K562 (cell line): ENCODE results near the gene BEST3. TPM values are rescaled to one million over a fixed set of nuclear protein-coding genes. Genes with fewer than 3 reads are reported as not detected.

Experiments used
- ATAC-seq: fragments of 200-7000 bp; cut with Tn5 transposase; 3 replicates; pipeline ENCODE4 v1.9.1; 2020; ENCODE audit warnings: moderate library complexity
- BruUV-seq: library from RNA; stranded (reverse); fragments of 400-500 nt; replicated peaks from 2 replicates; lab custom pipeline; 2021; lab: Mats Ljungman, UMichigan
- CTCF ChIA-PET: fragments of 300-600 bp; formaldehyde crosslinking; extraction: SDS; loops from one replicate; lab custom pipeline; 2021; ENCODE audit warnings: low intra/inter-chr PET ratio; lab: Yijun Ruan, JAX
- POLR2A ChIA-PET: fragments of 300-600, 350-650 bp; sonication (Branson Sonifier 250); formaldehyde crosslinking; extraction: SDS; loops from one replicate; lab custom pipeline; 2021; ENCODE audit warnings: antibody characterized with exemption, inconsistent platforms; lab: Yijun Ruan, JAX
- DNase-seq, 4 experiments: peaks; one replicate each; pipeline versions ENCODE4 v3.0.0 to v3.0.0-alpha.2; 2011 to 2018; ENCODE audit warnings: low spot score in 3 of 4, mixed read lengths in 3 of 4; ENCODE audit errors: extremely low read depth in 1 of 4
- FAIRE-seq: peaks from 2 replicates; lab custom pipeline; 2011; peaks lifted over from hg19 to GRCh38; lab: Jason Lieb, UNC
- H2AFZ ChIP-seq: 2 replicates; pipeline ENCODE4 v1.6.0; 2011; ENCODE audit warnings: low read depth, low read length, control low read depth, inconsistent platforms
- H3K27ac ChIP-seq: fragments of 200-600 bp; 3 replicates; pipeline ENCODE4 v1.8.0; 2011; ENCODE audit warnings: low read depth, mild to moderate bottlenecking, control low read depth, inconsistent platforms, low read length, moderate library complexity, mixed read lengths; ENCODE audit errors: extremely low read depth
- H3K27me3 ChIP-seq, 2 experiments: fragments of 300-600 bp in 1 of 2; 2 replicates in 1 of 2; 3 replicates in 1 of 2; pipeline versions ENCODE4 v1.6.0 to v1.8.0; 2011; ENCODE audit warnings: inconsistent platforms in 2 of 2, low read length in 2 of 2, mild to moderate bottlenecking in 1 of 2, mixed read lengths in 1 of 2, moderate library complexity in 1 of 2; ENCODE audit not compliant: control insufficient read depth in 2 of 2, insufficient read depth in 2 of 2
- H3K36me3 ChIP-seq: fragments of 300-600 bp; 3 replicates; pipeline ENCODE4 v1.8.0; 2011; ENCODE audit warnings: mild to moderate bottlenecking, low read length, inconsistent platforms; ENCODE audit not compliant: control insufficient read depth, insufficient read depth
- H3K4me1 ChIP-seq, 2 experiments: fragments of 200-600 bp in 1 of 2; replicated peaks in 1 of 2; 2 replicates in 1 of 2; 3 replicates in 1 of 2; pipeline versions ENCODE4 v1.5.1 to v1.8.0; 2011; ENCODE audit warnings: inconsistent platforms in 2 of 2, low read length in 2 of 2, mild to moderate bottlenecking in 1 of 2, mixed read lengths in 1 of 2, moderate library complexity in 1 of 2; ENCODE audit not compliant: control insufficient read depth in 2 of 2, insufficient read depth in 2 of 2
- H3K4me2 ChIP-seq: 2 replicates; pipeline ENCODE4 v1.6.1; 2011; ENCODE audit warnings: low read length, control low read depth, inconsistent platforms, mixed read lengths; ENCODE audit not compliant: insufficient read depth
- H3K4me3 ChIP-seq: fragments of 200-600 bp; sonication (generic), shearing (Covaris generic); 2 replicates; pipeline ENCODE4 v1.5.1; 2016; ENCODE audit warnings: control low read depth, inconsistent platforms
- H3K79me2 ChIP-seq: fragments of 200-600 bp; 3 replicates; pipeline ENCODE4 v1.8.0; 2011; ENCODE audit warnings: low read length, inconsistent platforms; ENCODE audit not compliant: control insufficient read depth, insufficient read depth
- H3K9ac ChIP-seq, 2 experiments: 2 replicates each; pipeline versions ENCODE4 v1.6.0 to v1.6.1; 2011; ENCODE audit warnings: low read depth in 2 of 2, low read length in 2 of 2, control low read depth in 1 of 2, inconsistent platforms in 1 of 2, mild to moderate bottlenecking in 1 of 2, mixed read lengths in 1 of 2; ENCODE audit not compliant: insufficient read depth in 1 of 2
- H3K9me1 ChIP-seq: one replicate; pipeline ENCODE4 v1.6.0; 2011; ENCODE audit warnings: inconsistent platforms, mild to moderate bottlenecking, low read length, moderate library complexity; ENCODE audit not compliant: control insufficient read depth, insufficient read depth
- H3K9me3 ChIP-seq: replicated peaks from 2 replicates; pipeline ENCODE4 v1.5.1; 2011; ENCODE audit warnings: low read depth, low read length, inconsistent platforms; ENCODE audit not compliant: control insufficient read depth, insufficient read depth
- H4K20me1 ChIP-seq: replicated peaks from 2 replicates; pipeline ENCODE4 v1.6.1; 2011; ENCODE audit warnings: low read length, inconsistent platforms, mixed read lengths; ENCODE audit not compliant: control insufficient read depth, insufficient read depth
- ADNP ChIP-seq: fragments of 200-800 bp; sonication (Bioruptor generic); IDR thresholded peaks from 2 replicates; pipeline ENCODE4 v1.6.1; 2016; ENCODE audit warnings: missing genetic modification characterization, missing compliant biosample characterization
- E2F4 ChIP-seq: sonication (generic); formaldehyde crosslinking; IDR thresholded peaks from 2 replicates; pipeline ENCODE4 v1.8.0; 2022; ENCODE audit warnings: mild to moderate bottlenecking, low read depth, missing genetic modification reagents
- PATZ1 ChIP-seq: fragments of 250-450 bp; sonication (Bioruptor Pico); IDR thresholded peaks from 2 replicates; pipeline ENCODE4 v1.5.0; 2020; ENCODE audit warnings: mild to moderate bottlenecking, borderline replicate concordance
- PHB2 ChIP-seq: fragments of 450-650 bp; IDR thresholded peaks from 2 replicates; pipeline ENCODE4 v1.6.1; 2017; ENCODE audit warnings: low read depth
- PRPF4 ChIP-seq: fragments of 200-400 bp; formaldehyde crosslinking; IDR thresholded peaks from one replicate; pipeline ENCODE4 v1.6.1; 2017; ENCODE audit warnings: low read length, low read depth, mild to moderate bottlenecking; ENCODE audit not compliant: insufficient read depth, poor library complexity, severe bottlenecking
- ZC3H8 ChIP-seq: fragments of 450-650 bp; IDR thresholded peaks from 2 replicates; pipeline ENCODE4 v1.6.1; 2017
- ZNF12 ChIP-seq: sonication (generic); formaldehyde crosslinking; IDR thresholded peaks from 2 replicates; pipeline ENCODE4 v1.4.0; 2020; ENCODE audit warnings: mild to moderate bottlenecking, missing genetic modification reagents
- ZNF354B ChIP-seq: fragments of 250-450 bp; sonication (Bioruptor Pico); IDR thresholded peaks from 2 replicates; pipeline ENCODE4 v1.4.0; 2020
- in situ Hi-C: fragments of 300-500 bp; cut with MboI; formaldehyde crosslinking; loops from 4 replicates; pipeline ENCODE4 v1.15.0; 2018; ENCODE audit warnings: inconsistent platforms, mixed read lengths
- intact Hi-C: fragments of 100-400 bp; cut with micrococcal nuclease; formaldehyde crosslinking; loops from 2 replicates; pipeline ENCODE4 v1.14.2; 2022
- polyA plus RNA-seq, 8 experiments: library from polyadenylated mRNA; depleted of rRNA in 4 of 8; stranded (reverse) in 5 of 8; unstranded in 3 of 8; fragments of >200 nt; fragmentation: Nextera tagmentation in 2 of 8; fragmentation: Illumina TruSeq in 1 of 8; extraction: Ambion mirVana in 2 of 8; extraction: Trizol in 1 of 8; gene quantifications; 2 replicates each; pipeline versions ENCODE4 v1.2.1 to v1.2.3, GENCODE V29; 2011 to 2014; ENCODE audit warnings: inconsistent platforms in 1 of 8, missing spikeins in 1 of 8
- total RNA-seq, 7 experiments: library from RNA; depleted of rRNA in 6 of 7; stranded (reverse); fragments of >200 nt in 6 of 7; fragmentation: Illumina TruSeq in 2 of 7; extraction: Trizol in 2 of 7; gene quantifications; 2 replicates each; pipeline versions ENCODE4 v1.2.1 to v1.2.3, GENCODE V29; 2011 to 2021; ENCODE audit warnings: low replicate concordance in 1 of 7
- TF ChIP-seq, protein P1 (sequence below): fragments of 200-800 bp; sonication (Bioruptor generic); IDR thresholded peaks from 2 replicates; pipeline ENCODE4 v1.6.1; 2017; ENCODE audit warnings: missing genetic modification characterization, missing compliant biosample characterization

BEST3 gene
- total and polyA plus RNA-seq, 9 of the 15 experiments (the other 6 are each of a cell fraction or from before 2014, with no cell fraction given) = 0.15 TPM; not detected in 8

DNA sequence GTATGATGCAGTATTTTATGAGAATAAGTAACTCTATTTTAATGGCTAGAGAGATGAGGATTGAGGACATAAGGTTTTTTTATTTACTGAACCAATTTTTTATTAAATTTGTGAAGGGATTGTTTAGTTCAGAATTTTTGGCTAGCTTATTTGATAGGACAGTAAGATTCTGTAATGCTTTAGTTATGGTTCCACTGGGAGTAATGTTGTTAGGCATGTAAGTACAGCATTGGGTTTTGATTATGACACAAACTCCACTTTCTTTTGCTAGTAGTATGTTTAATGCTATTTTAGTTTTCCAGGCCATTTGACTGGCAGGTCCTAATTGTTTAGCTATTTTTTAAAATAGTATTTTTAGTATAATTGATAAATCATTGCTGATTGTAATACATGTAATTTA lies 54.6 kb downstream of the BEST3 start:
- intact Hi-C loops = no loop called here

More for the DNA sequence above, 54.6 kb downstream of the BEST3 start:
- no TSS peak for BruUV-seq
- ChIA-PET POLR2A (interaction anchor here (0.7 to 1.5 kb wide), 6 partner anchors 8 to 284 kb away, joined by 3 to 4 read pairs (median 4); no protein-coding TSS in a partner anchor), CTCF (no interaction called here)
- Histone ChIP-seq H3K36me3 (no peaks in the 10 kb centered on the region), H3K9ac (no peak overlapping the region), H3K9me3 (no peaks in the 10 kb centered on the region), H3K4me3 (no peak overlapping the region), H3K9me1 (no peaks in the 10 kb centered on the region), H3K27ac (no peak overlapping the region), H2AFZ (no peak overlapping the region), H3K79me2 (no peaks in the 10 kb centered on the region), H3K4me1 (no peaks in the 10 kb centered on the region; a peak in 1 of 5 replicates), H3K4me2 (no peak overlapping the region), H4K20me1 (no peaks in the 10 kb centered on the region), H3K27me3 (no peaks in the 10 kb centered on the region)
- FAIRE-seq (no peak), ATAC-seq (no peak), DNase-seq (no peak)
- in situ Hi-C loops = no loop called here
- TF ChIP-seq PATZ1 (CRISPR knock-in tag) (no peak), E2F4 (CRISPR knock-in tag) (no peak), PHB2 (no peak), ZNF12 (no peak), ADNP (no peak), ZNF354B (CRISPR knock-in tag) (no peak), PRPF4 (no peak), ZC3H8 (no peak)
- TF ChIP-seq, protein P1, sequence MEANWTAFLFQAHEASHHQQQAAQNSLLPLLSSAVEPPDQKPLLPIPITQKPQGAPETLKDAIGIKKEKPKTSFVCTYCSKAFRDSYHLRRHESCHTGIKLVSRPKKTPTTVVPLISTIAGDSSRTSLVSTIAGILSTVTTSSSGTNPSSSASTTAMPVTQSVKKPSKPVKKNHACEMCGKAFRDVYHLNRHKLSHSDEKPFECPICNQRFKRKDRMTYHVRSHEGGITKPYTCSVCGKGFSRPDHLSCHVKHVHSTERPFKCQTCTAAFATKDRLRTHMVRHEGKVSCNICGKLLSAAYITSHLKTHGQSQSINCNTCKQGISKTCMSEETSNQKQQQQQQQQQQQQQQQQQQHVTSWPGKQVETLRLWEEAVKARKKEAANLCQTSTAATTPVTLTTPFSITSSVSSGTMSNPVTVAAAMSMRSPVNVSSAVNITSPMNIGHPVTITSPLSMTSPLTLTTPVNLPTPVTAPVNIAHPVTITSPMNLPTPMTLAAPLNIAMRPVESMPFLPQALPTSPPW (CRISPR knock-in tag) = no peak
